ENCODE data around the gene KRT36.

KRT36 gene

GRCh38 chr17:41439375-41439774 is 50.3 kb downstream of the KRT36 start:
- no peak for DNase-seq (ENCODE audit: low read depth)

- DNase-seq (ENCODE audit: low read depth): no peak
These were observed 51.9 kb downstream of the KRT36 start for GRCh38 chr17:41437769-41438168.

GRCh38 chr17:41437254-41437653 is 52.5 kb downstream of the KRT36 start:
- no peak for DNase-seq (ENCODE audit: low read depth)
